Esophagus muscularis mucosa (tissue), 4 donors: ENCODE results near the gene MBD3.

Experiments
- EP300 ChIP-seq: sonication (generic); formaldehyde crosslinking; IDR thresholded peaks from one replicate; pipeline ENCODE4 v1.6.1; 2017; ENCODE audit warnings: antibody characterized with exemption
- POLR2A ChIP-seq: fragments of 450-650 bp; IDR thresholded peaks from one replicate; pipeline ENCODE4 v1.6.1; 2017; ENCODE audit warnings: antibody characterized with exemption, moderate library complexity, mild to moderate bottlenecking, low read depth
- POLR2AphosphoS5 ChIP-seq, 2 donors: sonication (generic); formaldehyde crosslinking; IDR thresholded peaks; one replicate each; pipeline ENCODE4 v1.6.1; 2017; ENCODE audit warnings: antibody characterized with exemption in 2 of 2
- TF ChIP-seq, protein P1 (sequence below), 3 experiments: fragments of 200-600 bp in 2 of 3; fragments of 450-650 bp in 1 of 3; sonication (generic) in 2 of 3; IDR thresholded peaks; one replicate each; pipeline ENCODE4 v1.5.1; 2017 to 2019; ENCODE audit warnings: antibody characterized with exemption in 3 of 3, mild to moderate bottlenecking in 2 of 3, moderate library complexity in 1 of 3

DNA sequence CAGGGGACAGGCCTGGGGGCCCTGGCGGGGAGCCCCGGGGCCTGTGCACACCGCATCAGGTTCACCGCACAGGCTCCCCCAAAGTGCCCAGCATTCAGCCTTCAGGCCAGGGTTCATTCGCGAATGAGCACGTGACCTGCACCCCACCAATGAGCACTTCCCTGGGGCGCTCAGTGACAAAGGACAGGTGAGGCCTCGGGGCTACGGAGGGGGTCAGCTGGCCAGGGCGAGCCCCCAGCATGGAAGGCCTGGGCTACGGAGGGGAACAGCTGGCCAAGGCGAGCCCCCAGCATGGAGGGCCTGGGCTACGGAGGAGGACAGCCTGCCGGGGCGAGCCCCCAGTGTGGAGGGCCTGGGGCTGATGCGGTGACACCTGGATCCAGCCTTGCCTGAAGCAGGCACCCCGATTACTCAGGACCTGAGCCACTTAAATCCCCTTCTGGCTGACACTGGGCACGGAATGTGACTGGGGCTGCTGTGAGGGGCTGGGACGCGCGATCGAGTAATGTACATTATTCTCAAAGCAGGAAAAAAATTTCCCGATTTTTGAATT is 36.7 kb upstream of the MBD3 start:
- TF ChIP-seq, protein P1, sequence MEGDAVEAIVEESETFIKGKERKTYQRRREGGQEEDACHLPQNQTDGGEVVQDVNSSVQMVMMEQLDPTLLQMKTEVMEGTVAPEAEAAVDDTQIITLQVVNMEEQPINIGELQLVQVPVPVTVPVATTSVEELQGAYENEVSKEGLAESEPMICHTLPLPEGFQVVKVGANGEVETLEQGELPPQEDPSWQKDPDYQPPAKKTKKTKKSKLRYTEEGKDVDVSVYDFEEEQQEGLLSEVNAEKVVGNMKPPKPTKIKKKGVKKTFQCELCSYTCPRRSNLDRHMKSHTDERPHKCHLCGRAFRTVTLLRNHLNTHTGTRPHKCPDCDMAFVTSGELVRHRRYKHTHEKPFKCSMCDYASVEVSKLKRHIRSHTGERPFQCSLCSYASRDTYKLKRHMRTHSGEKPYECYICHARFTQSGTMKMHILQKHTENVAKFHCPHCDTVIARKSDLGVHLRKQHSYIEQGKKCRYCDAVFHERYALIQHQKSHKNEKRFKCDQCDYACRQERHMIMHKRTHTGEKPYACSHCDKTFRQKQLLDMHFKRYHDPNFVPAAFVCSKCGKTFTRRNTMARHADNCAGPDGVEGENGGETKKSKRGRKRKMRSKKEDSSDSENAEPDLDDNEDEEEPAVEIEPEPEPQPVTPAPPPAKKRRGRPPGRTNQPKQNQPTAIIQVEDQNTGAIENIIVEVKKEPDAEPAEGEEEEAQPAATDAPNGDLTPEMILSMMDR (IDR thresholded peaks at IDR 0.05), result no peak
- TF ChIP-seq EP300 (no peak), POLR2AphosphoS5 (IDR thresholded peaks at IDR 0.05) (no peak), POLR2A (no peak)
